PC-3 (cell line): ENCODE measurements around the gene DDIAS.
"Not testable (repeated sequence)": the region's sequence is repeated elsewhere in the genome, so short reads cannot be mapped to it uniquely, and the experiment has no call there.

Experiments used
- CTCF ChIP-seq: fragments of 300-600 bp; sonication (generic); conservative IDR thresholded peaks from 2 replicates; pipeline ENCODE4 v1.5.1; 2017; ENCODE audit warnings: antibody characterized with exemption, low read depth, mild to moderate bottlenecking, low read length
- EZH2phosphoT487 ChIP-seq: fragments of 300-600 bp; sonication (generic); IDR thresholded peaks from 2 replicates; pipeline ENCODE4 v1.6.1; 2018; ENCODE audit warnings: mild to moderate bottlenecking, antibody characterized with exemption, low read length, borderline replicate concordance

- TF ChIP-seq CTCF, EZH2phosphoT487: not testable (repeated sequence)
Measured at GRCh38 chr11:82971519-82971946, 70.0 kb downstream of the DDIAS start.
